ENCODE data around the gene MPZL1. TPM values are rescaled to one million over a fixed set of nuclear protein-coding genes. Genes with fewer than 3 reads are reported as not detected.

The MPZL1 gene
- total and polyA plus RNA-seq, 4 donors: 11.3 to 26.1 (median 16.8) TPM

DNA sequence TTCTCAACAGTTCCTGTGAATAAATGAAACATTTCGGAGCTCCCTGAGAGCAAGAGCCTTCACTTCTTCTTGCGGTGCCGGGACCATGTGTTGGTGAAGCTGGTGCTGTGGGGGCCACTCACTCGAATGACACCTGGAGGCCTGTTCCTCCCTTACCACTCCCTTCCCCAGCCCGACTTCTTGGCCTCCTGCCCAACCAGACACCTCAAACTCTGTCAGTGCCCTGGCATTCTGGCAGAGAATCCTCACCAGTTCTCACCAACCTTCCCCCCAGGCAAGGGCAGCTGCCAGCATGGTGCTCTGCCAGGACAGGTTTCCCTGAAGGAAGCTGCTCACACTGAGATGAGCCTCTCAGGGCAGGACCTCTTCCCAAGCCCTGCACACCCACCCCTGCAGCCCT lies 68.3 kb downstream of the MPZL1 start (continued):
- TF ChIP-seq, protein P1, sequence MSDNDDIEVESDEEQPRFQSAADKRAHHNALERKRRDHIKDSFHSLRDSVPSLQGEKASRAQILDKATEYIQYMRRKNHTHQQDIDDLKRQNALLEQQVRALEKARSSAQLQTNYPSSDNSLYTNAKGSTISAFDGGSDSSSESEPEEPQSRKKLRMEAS (IDR thresholded peaks at IDR 0.05): no peak
- TF ChIP-seq NR2F2 (IDR thresholded peaks at IDR 0.05): no peak
- TF ChIP-seq YY1 (IDR thresholded peaks at IDR 0.05): no peak

DNA sequence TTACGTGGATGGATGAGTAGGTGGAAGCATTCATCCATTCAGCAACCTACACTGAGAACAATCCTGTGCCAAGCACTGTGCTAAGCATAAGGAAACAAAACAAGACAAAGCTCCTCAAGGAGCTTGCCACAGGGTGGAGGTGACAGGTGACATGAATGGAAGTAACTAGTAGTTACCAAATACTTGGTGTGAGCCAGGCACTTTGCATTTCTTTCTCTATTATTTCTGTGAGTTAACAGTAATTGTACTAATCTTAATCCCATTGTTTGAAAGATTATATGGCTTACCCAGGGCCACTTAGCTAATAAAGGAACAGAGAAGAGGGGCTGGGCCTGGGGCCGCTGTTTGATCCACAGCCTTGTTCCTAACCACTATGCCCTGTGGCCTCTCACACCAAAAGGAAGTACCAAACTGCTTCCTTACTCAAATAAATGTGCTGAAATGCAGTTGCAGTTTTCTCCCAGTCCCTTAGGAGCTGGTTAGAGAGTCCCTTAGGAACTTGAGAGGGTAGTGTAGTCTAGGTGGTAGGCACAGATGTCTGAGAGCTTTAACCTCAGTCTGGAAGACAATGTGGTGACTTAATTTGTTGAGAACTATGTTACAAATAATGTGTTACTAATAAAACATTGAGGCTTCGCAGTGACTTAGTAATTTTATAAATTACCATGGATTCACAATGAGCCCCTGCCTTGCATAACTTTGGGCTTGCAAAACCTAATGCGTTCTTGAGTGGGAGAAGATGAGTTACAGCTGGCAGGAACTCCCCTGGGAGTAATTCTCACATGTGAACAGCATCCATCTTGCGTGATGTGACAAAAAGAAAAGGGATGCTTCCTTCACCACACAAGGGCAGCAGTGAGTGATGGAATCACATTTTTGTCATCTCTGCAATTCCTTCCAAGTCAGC lies 69.8 kb downstream of the MPZL1 start:
- Histone ChIP-seq H3K9ac (ENCODE audit: low read depth in 1 of 2, low read length in 2 of 2) (no peak overlapping the region), H3K9me3 (ENCODE audit: control insufficient read depth in 4 of 4, low read length in 3 of 4) (no peaks in the 10 kb centered on the region), H3K4me1 (ENCODE audit: control insufficient read depth in 4 of 4, insufficient read depth in 4 of 4, low read length in 3 of 4) (no peaks in the 10 kb centered on the region), H3K27ac (ENCODE audit: low read depth in 1 of 2, low read length in 2 of 2) (no peak overlapping the region), H3K27me3 (ENCODE audit: control insufficient read depth in 4 of 4, insufficient read depth in 4 of 4, low read length in 3 of 4) (no peaks in the 10 kb centered on the region), H3K4me3 (ENCODE audit: low read depth in 1 of 3, low read length in 3 of 3) (no peak overlapping the region), H3K36me3 (ENCODE audit: control insufficient read depth in 4 of 4, insufficient read depth in 3 of 4, low read depth in 1 of 4, low read length in 3 of 4) (peaks cover 1 to 9% (median 4%) of the 10 kb centered on the region in 4 donors)
- TF ChIP-seq, protein P2, sequence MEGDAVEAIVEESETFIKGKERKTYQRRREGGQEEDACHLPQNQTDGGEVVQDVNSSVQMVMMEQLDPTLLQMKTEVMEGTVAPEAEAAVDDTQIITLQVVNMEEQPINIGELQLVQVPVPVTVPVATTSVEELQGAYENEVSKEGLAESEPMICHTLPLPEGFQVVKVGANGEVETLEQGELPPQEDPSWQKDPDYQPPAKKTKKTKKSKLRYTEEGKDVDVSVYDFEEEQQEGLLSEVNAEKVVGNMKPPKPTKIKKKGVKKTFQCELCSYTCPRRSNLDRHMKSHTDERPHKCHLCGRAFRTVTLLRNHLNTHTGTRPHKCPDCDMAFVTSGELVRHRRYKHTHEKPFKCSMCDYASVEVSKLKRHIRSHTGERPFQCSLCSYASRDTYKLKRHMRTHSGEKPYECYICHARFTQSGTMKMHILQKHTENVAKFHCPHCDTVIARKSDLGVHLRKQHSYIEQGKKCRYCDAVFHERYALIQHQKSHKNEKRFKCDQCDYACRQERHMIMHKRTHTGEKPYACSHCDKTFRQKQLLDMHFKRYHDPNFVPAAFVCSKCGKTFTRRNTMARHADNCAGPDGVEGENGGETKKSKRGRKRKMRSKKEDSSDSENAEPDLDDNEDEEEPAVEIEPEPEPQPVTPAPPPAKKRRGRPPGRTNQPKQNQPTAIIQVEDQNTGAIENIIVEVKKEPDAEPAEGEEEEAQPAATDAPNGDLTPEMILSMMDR (IDR thresholded peaks at IDR 0.05; ENCODE audit: low read depth, low read length, missing input control): no peak
- no peak for TF ChIP-seq EGR1 (IDR thresholded peaks at IDR 0.05; ENCODE audit: low read depth in 2 of 2)
- TF ChIP-seq HNF4A (conservative IDR thresholded peaks at IDR 0.05): no peak
- TF ChIP-seq RAD21 (IDR thresholded peaks at IDR 0.05): no peak
- TF ChIP-seq, protein P3, sequence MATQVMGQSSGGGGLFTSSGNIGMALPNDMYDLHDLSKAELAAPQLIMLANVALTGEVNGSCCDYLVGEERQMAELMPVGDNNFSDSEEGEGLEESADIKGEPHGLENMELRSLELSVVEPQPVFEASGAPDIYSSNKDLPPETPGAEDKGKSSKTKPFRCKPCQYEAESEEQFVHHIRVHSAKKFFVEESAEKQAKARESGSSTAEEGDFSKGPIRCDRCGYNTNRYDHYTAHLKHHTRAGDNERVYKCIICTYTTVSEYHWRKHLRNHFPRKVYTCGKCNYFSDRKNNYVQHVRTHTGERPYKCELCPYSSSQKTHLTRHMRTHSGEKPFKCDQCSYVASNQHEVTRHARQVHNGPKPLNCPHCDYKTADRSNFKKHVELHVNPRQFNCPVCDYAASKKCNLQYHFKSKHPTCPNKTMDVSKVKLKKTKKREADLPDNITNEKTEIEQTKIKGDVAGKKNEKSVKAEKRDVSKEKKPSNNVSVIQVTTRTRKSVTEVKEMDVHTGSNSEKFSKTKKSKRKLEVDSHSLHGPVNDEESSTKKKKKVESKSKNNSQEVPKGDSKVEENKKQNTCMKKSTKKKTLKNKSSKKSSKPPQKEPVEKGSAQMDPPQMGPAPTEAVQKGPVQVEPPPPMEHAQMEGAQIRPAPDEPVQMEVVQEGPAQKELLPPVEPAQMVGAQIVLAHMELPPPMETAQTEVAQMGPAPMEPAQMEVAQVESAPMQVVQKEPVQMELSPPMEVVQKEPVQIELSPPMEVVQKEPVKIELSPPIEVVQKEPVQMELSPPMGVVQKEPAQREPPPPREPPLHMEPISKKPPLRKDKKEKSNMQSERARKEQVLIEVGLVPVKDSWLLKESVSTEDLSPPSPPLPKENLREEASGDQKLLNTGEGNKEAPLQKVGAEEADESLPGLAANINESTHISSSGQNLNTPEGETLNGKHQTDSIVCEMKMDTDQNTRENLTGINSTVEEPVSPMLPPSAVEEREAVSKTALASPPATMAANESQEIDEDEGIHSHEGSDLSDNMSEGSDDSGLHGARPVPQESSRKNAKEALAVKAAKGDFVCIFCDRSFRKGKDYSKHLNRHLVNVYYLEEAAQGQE (IDR thresholded peaks at IDR 0.05): no peak
- TF ChIP-seq, protein P1 (IDR thresholded peaks at IDR 0.05): no peak
- no peak for TF ChIP-seq YY1 (IDR thresholded peaks at IDR 0.05)
- TF ChIP-seq, protein P4, sequence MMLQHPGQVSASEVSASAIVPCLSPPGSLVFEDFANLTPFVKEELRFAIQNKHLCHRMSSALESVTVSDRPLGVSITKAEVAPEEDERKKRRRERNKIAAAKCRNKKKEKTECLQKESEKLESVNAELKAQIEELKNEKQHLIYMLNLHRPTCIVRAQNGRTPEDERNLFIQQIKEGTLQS (IDR thresholded peaks at IDR 0.05): no peak
- no peak for TF ChIP-seq FOXA2 (IDR thresholded peaks at IDR 0.05)
- no peak for TF ChIP-seq JUND (IDR thresholded peaks at IDR 0.05)
- TF ChIP-seq RXRA (IDR thresholded peaks at IDR 0.05): no peak
- no peak for TF ChIP-seq GABPA (IDR thresholded peaks at IDR 0.05 in 1 of 2, conservative IDR thresholded peaks at IDR 0.05 in 1 of 2)
- TF ChIP-seq SP1 (IDR thresholded peaks at IDR 0.05): no peak
- TF ChIP-seq FOXA1 (IDR thresholded peaks at IDR 0.05): no peak
- TF ChIP-seq, protein P5, sequence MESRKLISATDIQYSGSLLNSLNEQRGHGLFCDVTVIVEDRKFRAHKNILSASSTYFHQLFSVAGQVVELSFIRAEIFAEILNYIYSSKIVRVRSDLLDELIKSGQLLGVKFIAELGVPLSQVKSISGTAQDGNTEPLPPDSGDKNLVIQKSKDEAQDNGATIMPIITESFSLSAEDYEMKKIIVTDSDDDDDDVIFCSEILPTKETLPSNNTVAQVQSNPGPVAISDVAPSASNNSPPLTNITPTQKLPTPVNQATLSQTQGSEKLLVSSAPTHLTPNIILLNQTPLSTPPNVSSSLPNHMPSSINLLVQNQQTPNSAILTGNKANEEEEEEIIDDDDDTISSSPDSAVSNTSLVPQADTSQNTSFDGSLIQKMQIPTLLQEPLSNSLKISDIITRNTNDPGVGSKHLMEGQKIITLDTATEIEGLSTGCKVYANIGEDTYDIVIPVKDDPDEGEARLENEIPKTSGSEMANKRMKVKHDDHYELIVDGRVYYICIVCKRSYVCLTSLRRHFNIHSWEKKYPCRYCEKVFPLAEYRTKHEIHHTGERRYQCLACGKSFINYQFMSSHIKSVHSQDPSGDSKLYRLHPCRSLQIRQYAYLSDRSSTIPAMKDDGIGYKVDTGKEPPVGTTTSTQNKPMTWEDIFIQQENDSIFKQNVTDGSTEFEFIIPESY (IDR thresholded peaks at IDR 0.05): no peak
- no peak for TF ChIP-seq NR2F2 (IDR thresholded peaks at IDR 0.05)
- 72% methylated on average over 5 of the region's 5 CpGs for WGBS
- DNase-seq (ENCODE audit: low spot score): no peak

Data from liver (tissue), 9 donors.